ENCODE measurements around the gene CFAP54.
"Not testable (repeated sequence)": the region's sequence is repeated elsewhere in the genome, so short reads cannot be mapped to it uniquely, and the experiment has no call there.

Gene CFAP54

GRCh38 chr12:96489392-96490056, at the start of gene CFAP54:
TSS of gene CFAP54 (plus strand) at chr12:96489577. CDS start at chr12:96489610, 33 bp downstream.
- peak; percentile 97 for DNase-seq

GRCh38 chr12:96441816-96442215, 47.6 kb upstream of the CFAP54 start:
- DNase-seq = no peak

DNA sequence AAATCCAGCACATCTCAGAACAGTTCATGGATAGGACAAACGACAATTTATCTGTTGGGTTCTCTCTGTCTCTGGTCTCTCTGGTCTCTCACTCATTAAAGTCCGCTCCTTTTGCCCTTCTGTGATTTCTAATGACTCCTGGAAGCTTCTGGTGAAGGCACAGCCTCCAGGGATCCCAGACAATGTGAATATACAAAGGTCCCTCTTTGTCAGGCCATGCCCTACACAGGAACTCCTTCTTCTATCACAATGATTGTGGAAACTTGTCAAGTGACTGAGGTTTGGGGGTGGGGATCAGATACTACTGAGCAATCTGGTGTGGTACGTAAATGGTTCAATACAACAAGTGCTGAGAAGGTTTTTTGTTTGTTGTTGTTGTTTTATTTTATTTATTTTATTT, 46.5 kb upstream of the CFAP54 start:
- DNase-seq = no peak

GRCh38 chr12:96444399-96444798, 45.0 kb upstream of the CFAP54 start:
- DNase-seq = no peak

GRCh38 chr12:96445691-96446583, 43.4 kb upstream of the CFAP54 start:
- no peak for DNase-seq

- no peak for DNase-seq
Measured at GRCh38 chr12:96447256-96447655, 42.1 kb upstream of the CFAP54 start.

GRCh38 chr12:96448300-96448699, 41.1 kb upstream of the CFAP54 start:
- DNase-seq = no peak

GRCh38 chr12:96452261-96452922, 37.0 kb upstream of the CFAP54 start:
- DNase-seq = no peak

GRCh38 chr12:96454396-96454795, 35.0 kb upstream of the CFAP54 start:
- no peak for DNase-seq

DNA sequence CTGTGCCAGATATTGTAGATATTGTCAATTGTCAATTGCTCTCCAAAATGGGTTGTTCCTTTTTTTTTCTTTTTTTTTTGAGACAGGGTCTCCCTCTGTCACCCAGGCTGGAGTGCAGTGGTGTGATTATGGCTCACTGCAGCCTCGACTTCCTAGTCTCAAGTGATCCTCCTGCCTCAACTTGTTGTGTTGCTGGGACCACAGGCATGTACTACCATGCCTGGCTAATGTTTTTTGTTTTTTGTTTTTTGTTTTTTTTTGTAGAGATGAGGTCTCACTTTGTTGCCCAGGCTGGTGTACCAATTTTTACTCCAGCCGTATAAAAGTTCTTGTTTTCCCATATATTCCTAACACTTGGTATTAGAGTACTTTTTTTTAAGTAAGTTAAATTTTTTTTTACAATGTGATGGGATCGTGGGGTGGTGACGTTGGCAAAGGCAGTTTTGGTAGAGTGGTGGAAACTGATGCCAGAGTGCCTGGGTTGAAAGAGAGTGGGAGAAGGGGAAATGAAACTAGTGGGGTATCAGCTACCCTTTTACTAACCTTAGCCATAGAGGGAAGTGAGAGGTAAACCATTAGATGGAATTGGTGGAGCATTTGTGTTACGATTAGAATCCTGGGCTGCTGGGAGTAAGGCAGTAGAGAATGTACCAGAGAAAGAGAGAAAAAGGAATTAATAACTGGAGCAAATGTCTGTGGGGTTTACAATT, 33.0 kb upstream of the CFAP54 start:
- DNase-seq = no peak

DNA sequence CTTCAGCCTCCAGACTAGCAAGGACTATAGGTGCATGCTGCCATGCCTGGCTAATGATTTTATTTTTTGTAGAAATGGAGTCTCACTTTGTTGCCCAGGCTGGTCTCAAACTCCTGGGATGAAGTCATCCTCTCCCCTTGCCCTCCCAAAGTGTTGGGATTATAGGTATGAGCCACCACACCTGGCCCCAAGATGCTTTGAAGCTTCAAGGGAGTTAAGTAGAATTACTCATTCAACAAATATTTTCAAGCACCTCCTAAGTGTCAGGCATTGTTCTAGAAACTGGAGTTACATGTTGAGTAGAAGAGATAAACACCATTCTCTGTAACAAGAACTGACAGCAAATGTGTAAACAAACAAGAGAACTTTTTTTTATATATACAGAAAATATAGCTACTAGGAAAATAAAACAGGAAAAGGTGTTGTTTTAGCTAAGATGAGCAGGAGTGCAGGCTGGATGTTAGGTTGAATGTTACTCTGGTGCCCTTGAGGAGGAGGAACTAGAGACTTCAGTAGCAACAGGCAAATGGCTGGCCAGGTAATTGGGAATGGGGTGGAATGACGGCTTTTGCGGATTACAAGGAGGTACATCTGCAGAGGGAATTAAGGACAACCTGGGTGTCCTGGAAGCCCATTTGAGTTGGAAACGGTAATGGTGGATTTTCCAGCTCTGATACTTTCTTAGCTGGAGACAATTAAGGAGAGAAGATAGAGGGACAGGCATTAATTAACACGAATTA, 32.0 kb upstream of the CFAP54 start:
- DNase-seq = peak; percentile 19

GRCh38 chr12:96459281-96459680, 30.1 kb upstream of the CFAP54 start:
- DNase-seq = not testable (repeated sequence)

GRCh38 chr12:96462571-96463280, 26.7 kb upstream of the CFAP54 start:
- DNase-seq = peak; percentile 80

DNA sequence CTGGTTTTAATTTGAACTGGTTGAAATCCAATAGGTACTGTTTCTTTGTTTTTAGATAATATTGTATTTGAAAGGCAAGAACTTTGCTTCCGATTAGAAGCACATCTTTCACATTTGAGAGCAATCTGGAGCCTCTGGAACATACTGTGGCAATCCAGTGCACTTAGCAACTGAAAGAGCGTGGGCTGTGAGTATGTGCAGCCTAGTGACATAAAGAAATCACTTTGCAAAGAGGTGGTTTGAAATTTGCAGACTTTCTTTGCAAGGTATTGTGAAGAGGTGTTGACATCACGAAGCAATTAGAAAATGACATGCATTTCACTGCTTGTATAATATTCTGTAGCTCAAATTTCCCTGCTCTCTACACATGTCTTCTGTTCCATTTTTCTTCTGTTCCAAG, 23.5 kb upstream of the CFAP54 start:
- no peak for DNase-seq

GRCh38 chr12:96466939-96467751, 22.2 kb upstream of the CFAP54 start:
- DNase-seq = no peak

DNA sequence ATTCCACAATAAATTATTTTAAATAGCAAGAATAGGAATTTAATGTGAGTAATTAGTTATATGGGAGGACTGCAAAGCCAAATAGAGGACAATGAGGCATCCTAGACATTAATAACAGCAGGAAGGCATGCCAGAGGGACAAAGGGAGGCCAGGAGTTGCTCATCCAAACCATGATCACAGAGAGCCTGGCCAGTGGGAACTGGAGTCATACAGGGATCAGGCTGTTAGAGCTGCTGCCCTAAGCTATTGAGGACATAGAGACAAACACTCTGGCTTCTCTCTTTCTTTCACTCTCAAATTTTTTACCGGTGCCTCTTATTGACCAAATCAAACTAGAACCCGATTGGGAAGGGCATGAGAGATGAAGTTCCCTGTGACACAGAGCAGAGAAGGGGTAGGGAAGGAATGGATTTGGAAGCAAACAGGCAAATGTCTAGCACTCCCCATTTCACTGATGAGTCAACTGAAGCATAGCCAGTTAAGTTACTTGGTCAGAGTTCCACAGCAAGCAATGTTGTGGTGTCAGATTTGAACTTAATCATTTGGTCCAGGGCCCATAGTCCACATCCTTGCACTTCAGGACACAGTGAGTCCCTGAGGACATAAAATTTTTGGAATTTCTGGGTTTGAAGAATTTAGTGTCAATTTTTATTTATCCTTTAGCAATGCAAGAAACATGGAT, 17.9 kb upstream of the CFAP54 start:
- no peak for DNase-seq

GRCh38 chr12:96472384-96472783, 17.0 kb upstream of the CFAP54 start:
- DNase-seq = no peak

- DNase-seq = no peak
Measured at GRCh38 chr12:96473394-96474093, 15.8 kb upstream of the CFAP54 start.

DNA sequence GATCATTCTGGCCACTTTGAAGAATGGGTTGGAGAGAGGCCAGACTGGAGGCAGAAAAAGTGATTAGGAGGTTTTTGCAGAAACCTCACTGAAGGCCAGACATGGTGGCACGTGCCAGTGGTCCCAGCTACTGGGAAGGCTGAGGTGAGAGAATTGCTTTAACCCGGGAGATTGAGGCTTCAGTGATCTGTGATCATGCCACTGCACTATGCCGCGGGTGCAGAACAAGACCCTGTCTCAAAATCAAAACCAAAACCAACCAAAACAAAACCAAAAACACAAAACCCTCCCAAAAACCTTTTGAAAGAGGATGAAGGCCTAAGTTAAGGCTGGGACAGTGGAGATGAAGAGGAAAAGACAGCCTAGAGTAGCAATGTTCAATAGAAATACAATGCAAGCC, 15.2 kb upstream of the CFAP54 start:
- no peak for DNase-seq

Measured in NCI-H1105 treated with DMSO at 0.1 percent for 48 hours (cell line).